ENCODE measurements around the gene INPP5F. TPM values are rescaled to one million over a fixed set of nuclear protein-coding genes. Genes with fewer than 3 reads are reported as not detected.

Gene INPP5F
- total RNA-seq, 2 experiments from 2014 or later: 22.7 to 23.1 TPM

- ChIA-PET POLR2A (interaction anchor here (0.8 kb wide), 1 partner anchor 9 kb away, joined by 4 read pairs; the partner anchor contains the start of gene INPP5F), CTCF (interaction anchor here (0.7 to 1.0 kb wide), 2 partner anchors 16 to 48 kb away, joined by 3 to 5 read pairs; no protein-coding TSS in a partner anchor)
Observed at GRCh38 chr10:119734396-119735332, 8.8 kb downstream of the INPP5F start.

- POLR2A ChIA-PET: no interaction called here
- CTCF ChIA-PET: interaction anchor here (0.7 to 1.0 kb wide), 2 partner anchors 15 to 48 kb away, joined by 3 to 5 read pairs; no protein-coding TSS in a partner anchor
Observed at GRCh38 chr10:119735451-119735850, 9.6 kb downstream of the INPP5F start.

GRCh38 chr10:119736220-119736619 lies 10.4 kb downstream of the INPP5F start:
- CTCF ChIA-PET: interaction anchor here (0.6 to 1.6 kb wide), 2 partner anchors 50 to 115 kb away, joined by 3 to 4 read pairs; no protein-coding TSS in a partner anchor
- POLR2A ChIA-PET: no interaction called here

GRCh38 chr10:119737039-119737663 lies 11.3 kb downstream of the INPP5F start:
- POLR2A ChIA-PET: no interaction called here

GRCh38 chr10:119737823-119738222 lies 12.0 kb downstream of the INPP5F start:
- POLR2A ChIA-PET: no interaction called here
- CTCF ChIA-PET: interaction anchor here (1.6 to 1.9 kb wide), 2 partner anchors 12 to 51 kb away, joined by 4 to 8 read pairs; partner anchors contain the start of gene INPP5F

More at GRCh38 chr10:119737039-119737663, 11.3 kb downstream of the INPP5F start:
- CTCF ChIA-PET: interaction anchor here (0.6 to 1.9 kb wide), 3 partner anchors 11 to 114 kb away, joined by 3 to 8 read pairs (median 4); partner anchors contain the start of gene INPP5F

GRCh38 chr10:119738962-119739361 lies 13.1 kb downstream of the INPP5F start:
- ChIA-PET CTCF (interaction anchor here (0.6 to 1.9 kb wide), 3 partner anchors 12 to 97 kb away, joined by 3 to 8 read pairs (median 5); partner anchors contain the start of gene INPP5F), POLR2A (no interaction called here)

- ChIA-PET POLR2A (no interaction called here), CTCF (interaction anchor here (2.4 kb wide), 1 partner anchor 11 kb away, joined by 8 read pairs; no protein-coding TSS in a partner anchor)
Observed at GRCh38 chr10:119740096-119740495, 14.2 kb downstream of the INPP5F start.

- CTCF ChIA-PET: interaction anchor here (1.0 kb wide), 1 partner anchor 56 kb away, joined by 5 read pairs; no protein-coding TSS in a partner anchor
- POLR2A ChIA-PET: no interaction called here
Observed at GRCh38 chr10:119742947-119743648, 17.2 kb downstream of the INPP5F start.

GRCh38 chr10:119747940-119748339 lies 22.1 kb downstream of the INPP5F start:
- ChIA-PET POLR2A (no interaction called here), CTCF (no interaction called here)

GRCh38 chr10:119748871-119749270 lies 23.0 kb downstream of the INPP5F start:
- ChIA-PET CTCF (interaction anchor here (0.6 kb wide), 1 partner anchor 60 kb away, joined by 3 read pairs; no protein-coding TSS in a partner anchor), POLR2A (no interaction called here)

GRCh38 chr10:119749455-119749854 lies 23.6 kb downstream of the INPP5F start:
- ChIA-PET POLR2A (no interaction called here), CTCF (no interaction called here)

GRCh38 chr10:119750391-119751230 lies 24.8 kb downstream of the INPP5F start:
- CTCF ChIA-PET: interaction anchor here (0.5 to 1.6 kb wide), 16 partner anchors 9 to 161 kb away, joined by 3 to 8 read pairs (median 3); partner anchors contain the start of gene INPP5F
- POLR2A ChIA-PET: no interaction called here

GRCh38 chr10:119753309-119753708 lies 27.5 kb downstream of the INPP5F start:
- POLR2A ChIA-PET: interaction anchor here (0.6 kb wide), 1 partner anchor 210 kb away, joined by 3 read pairs; no protein-coding TSS in a partner anchor
- CTCF ChIA-PET: interaction anchor here (0.7 kb wide), 1 partner anchor 694 kb away, joined by 3 read pairs; no protein-coding TSS in a partner anchor

- CTCF ChIA-PET: no interaction called here
- POLR2A ChIA-PET: no interaction called here
Observed at GRCh38 chr10:119754085-119754484, 28.2 kb downstream of the INPP5F start.

- ChIA-PET CTCF (no interaction called here), POLR2A (no interaction called here)
Observed at GRCh38 chr10:119754936-119755335, 29.1 kb downstream of the INPP5F start.

- ChIA-PET POLR2A (no interaction called here), CTCF (no interaction called here)
Observed at GRCh38 chr10:119755446-119755845, 29.6 kb downstream of the INPP5F start.

- CTCF ChIA-PET: interaction anchor here (1.3 to 1.8 kb wide), 2 partner anchors 8 to 49 kb away, joined by 3 to 4 read pairs; no protein-coding TSS in a partner anchor
- POLR2A ChIA-PET: interaction anchor here (0.6 kb wide), 1 partner anchor 40 kb away, joined by 3 read pairs; no protein-coding TSS in a partner anchor
Observed at GRCh38 chr10:119758448-119759195, 32.8 kb downstream of the INPP5F start.
